Heart left ventricle (tissue), 16 donors: Measurements from ENCODE around the gene PFKFB2. TPM values are rescaled to one million over a fixed set of nuclear protein-coding genes. Genes with fewer than 3 reads are reported as not detected.

ENCODE experiments used
- ATAC-seq, 4 donors: fragments of 200-7000 bp; cut with Tn5 transposase; one replicate each; pipeline ENCODE4 v1.9.1; 2020 to 2022; ENCODE audit warnings: moderate library complexity in 4 of 4, mild to moderate bottlenecking in 3 of 4, moderate number of reproducible peaks in 1 of 4
- DNase-seq, 5 donors: peaks; one replicate each; pipeline ENCODE4 v3.0.0-alpha.2; 2020
- H3K27ac ChIP-seq, 12 donors: fragments of 200-600 bp; sonication (generic) in 4 of 12; one replicate each; pipeline versions ENCODE4 v1.5.0 to v1.8.0; 2016 to 2022; ENCODE audit warnings: mild to moderate bottlenecking in 2 of 12
- H3K27me3 ChIP-seq, 9 donors: fragments of 200-600 bp; sonication (generic) in 2 of 9; one replicate each; pipeline versions ENCODE4 v1.5.1 to v1.8.0; 2016 to 2022; ENCODE audit warnings: mild to moderate bottlenecking in 3 of 9
- H3K36me3 ChIP-seq, 9 donors: fragments of 200-600 bp; sonication (generic) in 2 of 9; one replicate each; pipeline versions ENCODE4 v1.5.0 to v1.8.0; 2018 to 2022; ENCODE audit warnings: mild to moderate bottlenecking in 2 of 9
- H3K4me1 ChIP-seq, 12 donors: fragments of 200-600 bp; sonication (generic) in 4 of 12; one replicate each; pipeline versions ENCODE4 v1.5.0 to v1.8.0; 2016 to 2022; ENCODE audit warnings: mild to moderate bottlenecking in 3 of 12
- H3K4me3 ChIP-seq, 12 donors: fragments of 200-600 bp; sonication (generic) in 4 of 12; one replicate each; pipeline versions ENCODE4 v1.5.0 to v1.8.0; 2017 to 2022; ENCODE audit warnings: mild to moderate bottlenecking in 9 of 12, moderate library complexity in 4 of 12
- H3K9me3 ChIP-seq, 12 donors: fragments of 200-600 bp; sonication (generic) in 4 of 12; one replicate each; pipeline versions ENCODE4 v1.5.0 to v1.8.0; 2016 to 2022; ENCODE audit warnings: mild to moderate bottlenecking in 1 of 12
- CTCF ChIP-seq, 12 donors: fragments of 200-600 bp; sonication (generic) in 4 of 12; IDR thresholded peaks; one replicate each; pipeline versions ENCODE4 v1.5.0 to v1.8.0; 2018 to 2022; ENCODE audit warnings: antibody characterized with exemption in 12 of 12, mild to moderate bottlenecking in 5 of 12
- POLR2A ChIP-seq, 2 donors: fragments of 450-650 bp; IDR thresholded peaks; one replicate each; pipeline ENCODE4 v1.6.1; 2017; ENCODE audit warnings: antibody characterized with exemption in 2 of 2, mild to moderate bottlenecking in 2 of 2, moderate library complexity in 2 of 2
- WGBS, 4 donors: extraction: QIAGEN DNeasy Blood & Tissue Kit in 2 of 4; methylation state at CpG; one replicate each; pipeline versions ENCODE4 v1.1.5 to v1.1.7; 2013 to 2018; 5-methylcytosine and 5-hydroxymethylcytosine counted together
- intact Hi-C, 10 donors: fragments of 100-400 bp; cut with DNase I; formaldehyde crosslinking; loops; one replicate each; pipeline versions ENCODE4 v1.11.1 to v1.14.2; 2022
- polyA plus RNA-seq, 2 donors: library from polyadenylated mRNA; stranded (reverse); fragments of 200-250 nt; gene quantifications; one replicate each; pipeline ENCODE4 v1.2.3, GENCODE V29; 2013
- total RNA-seq, 9 donors: library from RNA; depleted of rRNA in 2 of 9; stranded (reverse); fragments of >200 nt in 2 of 9; fragmentation: NEBNext Ultra II Directional in 3 of 9; extraction: Animal tissue kit (Norgen Biotek cat#: 25700) in 3 of 9; gene quantifications; one replicate each; pipeline versions ENCODE4 v1.1.0 to v1.2.4, GENCODE V29; 2016 to 2023
- donor health status: ischemic (EF 13 %, LVEDD 7.1; RV severe dilation, severe dysfunction).
- donor health status: healthy with polysubstance abuse.
- donor health status: DM: no; HTN: yes; CAD: no.
- donor health status: DM: no; HTN: no; CAD: no.
- donor health status: ischemic (EF 25% LVEDD 6.9; RV normal size, moderate dysfunction).
- donor health status: ischemic (EF 25% LVEDD 5.7; RV mildly dilated, moderate dysfunction).
- donor health status: healthy.
- donor health status: DM: yes; HTN: yes; CAD: no.
- donor health status: ischemic (EF 35%, LVEDD 5.7; RV mildly dilated, moderate dysfunction).
- donor health status: nonischemic (EF 11% LVEDD 7.7; RV severe dilation, severe dysfunction).
- donor health status: DM: yes; HTN: yes; CAD: no.
- donor health status: PGD.
- donor health status: ischemic (EF 29% LVEDD 5.4; RV normal size, mild dysfunction).
- donor health status: nonischemic (EF 23%, LVEDD 6.1; RV moderate dilation, normal function).

PFKFB2 gene
- total and polyA plus RNA-seq, 11 donors, result 16.0 to 130 (median 58.7) TPM

GRCh38 chr1:207056673-207057072 is 3.6 kb downstream of the PFKFB2 start:
- Histone ChIP-seq H3K9me3 (no peaks in the 10 kb centered on the region), H3K27ac (peak overlapping the region in 11 of 12 donors; percentile 58 to 97 (median 93)), H3K4me1 (peaks cover 0 to 83% (median 30%) of the 10 kb centered on the region in 12 donors), H3K27me3 (no peaks in the 10 kb centered on the region), H3K4me3 (peak overlapping the region in 6 of 12 donors; percentile 15 to 37 (median 21)), H3K36me3 (peaks cover 0 to 24% (median 14%) of the 10 kb centered on the region in 9 donors)
- 52 to 70% (median 67%) methylated on average over 6 of the region's 6 CpGs for WGBS, 4 donors
- no peak for ATAC-seq
- intact Hi-C loops, result loop anchor here in 1 of 10 donors (10.0 kb wide), 1 partner anchor 258 kb away; no protein-coding TSS in a partner anchor
- no peak for DNase-seq
- TF ChIP-seq POLR2A (IDR thresholded peaks at IDR 0.05) (no peak), CTCF (IDR thresholded peaks at IDR 0.05) (no peak)

- intact Hi-C loops, result loop anchor here in 1 of 10 donors (10.0 kb wide), 1 partner anchor 257 kb away; no protein-coding TSS in a partner anchor
- TF ChIP-seq CTCF (IDR thresholded peaks at IDR 0.05) (no peak), POLR2A (IDR thresholded peaks at IDR 0.05) (no peak)
- Histone ChIP-seq H3K4me3 (no peak overlapping the region), H3K4me1 (peaks cover 0 to 75% (median 21%) of the 10 kb centered on the region in 12 donors), H3K27me3 (no peaks in the 10 kb centered on the region), H3K36me3 (peaks cover 0 to 40% (median 30%) of the 10 kb centered on the region in 9 donors), H3K27ac (peak overlapping the region in 11 of 12 donors; percentile 57 to 97 (median 84)), H3K9me3 (no peaks in the 10 kb centered on the region)
- ATAC-seq, result peak in 3 of 4 donors; percentile 53 to 66 (median 54)
- peak in 1 of 5 donors; percentile 42 for DNase-seq
- 50 to 63% (median 61%) methylated on average over 4 of the region's 4 CpGs for WGBS, 4 donors
Observed at GRCh38 chr1:207058252-207058651, 5.2 kb downstream of the PFKFB2 start.

GRCh38 chr1:207058878-207059867 is 6.1 kb downstream of the PFKFB2 start:
- ATAC-seq (peak; percentile 14 to 22 (median 20)), DNase-seq (no peak)
- H3K27ac ChIP-seq, result peak overlapping the region in 11 of 12 donors; percentile 57 to 97 (median 84)
- intact Hi-C loops, result loop anchor here in 1 of 10 donors (10.0 kb wide), 1 partner anchor 256 kb away; no protein-coding TSS in a partner anchor
- H3K36me3 ChIP-seq, result peaks cover 0 to 48% (median 34%) of the 10 kb centered on the region in 9 donors
- H3K4me3 ChIP-seq, result no peak overlapping the region
- TF ChIP-seq POLR2A (IDR thresholded peaks at IDR 0.05) (no peak), CTCF (IDR thresholded peaks at IDR 0.05) (peak in 1 of 12 donors; percentile 9)
- peaks cover 0 to 70% (median 18%) of the 10 kb centered on the region in 12 donors for H3K4me1 ChIP-seq
- no peaks in the 10 kb centered on the region for H3K9me3 ChIP-seq
- no peaks in the 10 kb centered on the region for H3K27me3 ChIP-seq
- WGBS, 4 donors, result 65 to 76% (median 72%) methylated on average over 6 of the region's 6 CpGs

GRCh38 chr1:207059881-207060280 is 6.8 kb downstream of the PFKFB2 start:
- H3K36me3 ChIP-seq, result peaks cover 0 to 52% (median 38%) of the 10 kb centered on the region in 9 donors
- no peak for TF ChIP-seq CTCF (IDR thresholded peaks at IDR 0.05)
- no peak for TF ChIP-seq POLR2A (IDR thresholded peaks at IDR 0.05)
- H3K4me1 ChIP-seq, result peaks cover 0 to 68% (median 16%) of the 10 kb centered on the region in 12 donors
- peak overlapping the region in 10 of 12 donors; percentile 57 to 97 (median 86) for H3K27ac ChIP-seq
- 25 to 49% (median 39%) methylated on average over 4 of the region's 4 CpGs for WGBS, 4 donors
- peak in 1 of 4 donors; percentile 17 for ATAC-seq
- H3K4me3 ChIP-seq, result no peak overlapping the region
- no peaks in the 10 kb centered on the region for H3K27me3 ChIP-seq
- intact Hi-C loops, result loop anchor here in 1 of 10 donors (10.0 kb wide), 1 partner anchor 255 kb away; no protein-coding TSS in a partner anchor
- no peaks in the 10 kb centered on the region for H3K9me3 ChIP-seq
- no peak for DNase-seq
